HG02642 (cell line): ENCODE measurements around the gene RPL3.

Source experiments
- ATAC-seq: cut with Tn5 transposase; IDR thresholded peaks from one replicate; pipeline ENCODE4 v1.9.1; 2021; ENCODE audit warnings: mild to moderate bottlenecking; ENCODE audit not compliant: unreplicated experiment, poor library complexity

RPL3 gene

DNA sequence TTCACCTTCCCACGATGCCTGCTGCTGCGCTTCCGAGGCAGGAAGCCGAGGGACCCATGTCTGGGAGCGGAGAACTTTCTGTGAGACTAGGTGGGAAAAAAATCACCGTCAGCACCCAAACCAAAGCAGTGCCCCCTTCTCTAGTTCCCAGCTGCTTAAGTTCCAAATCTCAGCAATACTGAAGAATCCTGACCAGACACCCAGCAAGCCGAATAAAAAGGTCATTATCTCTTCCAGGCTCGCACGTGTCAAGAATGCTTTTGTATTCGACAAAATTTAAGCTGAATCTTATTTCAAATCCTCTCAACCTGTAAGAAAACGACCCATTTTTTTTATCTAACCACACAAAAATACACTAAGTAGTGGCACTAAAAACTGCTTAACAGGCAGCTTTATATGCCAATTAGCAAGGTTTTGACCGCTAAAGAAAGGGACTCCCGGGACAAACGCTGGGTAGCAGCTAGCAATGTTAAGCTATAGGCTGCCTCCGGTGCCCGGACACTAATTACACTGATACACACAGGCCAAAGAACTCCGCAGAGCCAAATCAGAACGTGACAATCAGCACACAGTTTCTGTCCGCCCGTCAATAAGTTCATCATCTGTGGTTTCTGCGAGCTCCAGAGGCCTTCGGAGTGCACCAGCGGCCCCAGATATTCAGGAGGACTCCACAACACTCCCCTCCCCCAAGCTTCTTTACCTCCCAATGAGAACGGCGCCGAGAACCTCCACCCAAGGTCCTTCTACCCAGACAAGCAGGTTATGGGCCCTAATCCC lies 728 bp downstream of the RPL3 start:
- no peak for ATAC-seq

DNA sequence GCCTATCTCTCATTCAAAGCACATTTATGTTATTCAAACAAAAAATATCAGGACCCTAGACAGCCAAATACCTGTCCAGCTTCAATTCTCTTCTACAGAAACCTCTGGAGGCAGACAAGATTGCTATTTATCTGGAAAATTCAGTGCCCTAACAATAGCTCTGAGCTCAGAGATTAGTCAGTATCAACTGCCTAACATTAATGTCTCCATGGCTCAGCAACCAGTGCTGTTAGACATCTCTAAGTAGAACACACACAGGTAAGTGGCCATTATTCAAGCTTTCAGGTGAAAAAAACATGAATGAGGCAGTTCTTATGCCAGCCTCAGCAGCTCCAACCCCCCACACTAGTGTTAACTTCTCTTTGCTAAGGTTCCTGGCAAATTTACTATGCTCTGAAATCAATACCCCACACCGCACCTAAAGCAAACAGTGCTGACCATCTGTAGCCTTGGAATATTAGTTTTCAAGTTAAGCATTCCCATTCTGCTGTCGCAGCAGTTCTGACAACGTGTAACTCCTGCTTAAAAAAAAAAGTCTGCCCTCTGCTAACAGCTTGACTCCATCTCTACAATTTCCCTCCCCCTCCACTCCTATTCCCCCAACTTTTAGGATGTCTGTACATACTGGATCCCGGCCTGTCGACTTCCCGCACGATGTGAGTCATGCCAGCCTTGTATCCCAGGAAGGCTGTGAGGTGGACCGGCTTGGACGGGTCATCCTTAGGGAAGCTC lies 1.5 kb downstream of the RPL3 start:
- no peak for ATAC-seq

DNA sequence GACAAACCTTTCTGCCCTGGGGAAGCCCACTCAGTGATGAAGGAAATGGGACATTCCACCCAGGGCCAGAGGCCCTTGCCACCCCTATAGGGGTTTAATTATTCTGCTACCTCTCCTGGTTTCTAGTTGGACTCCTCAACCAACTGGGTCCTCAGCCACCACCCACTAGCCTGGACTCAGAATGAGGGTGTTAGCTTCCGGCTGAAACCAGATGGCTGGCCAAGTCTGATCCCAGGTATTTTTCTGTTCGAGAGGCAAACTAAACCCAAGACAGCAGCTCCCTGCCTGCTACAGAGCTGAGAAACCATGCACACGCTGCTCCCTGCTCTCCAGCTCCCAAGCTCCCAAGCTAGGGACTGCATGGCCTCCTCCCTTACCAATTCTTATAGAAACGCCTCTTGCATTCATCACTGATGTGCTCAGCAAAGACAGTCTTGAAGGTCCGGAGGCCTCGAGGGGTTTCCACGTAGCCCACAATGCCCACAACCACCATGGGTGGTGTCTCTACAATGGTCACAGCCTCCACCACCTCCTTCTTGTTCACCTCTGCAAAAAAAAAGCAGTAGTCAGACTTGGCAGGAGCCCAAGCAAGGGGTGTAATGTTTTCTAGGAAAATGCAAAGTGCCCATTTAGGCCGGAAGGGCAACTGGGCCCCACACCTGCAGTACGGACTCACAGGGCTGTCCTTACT lies 2.2 kb downstream of the RPL3 start:
- no peak for ATAC-seq

DNA sequence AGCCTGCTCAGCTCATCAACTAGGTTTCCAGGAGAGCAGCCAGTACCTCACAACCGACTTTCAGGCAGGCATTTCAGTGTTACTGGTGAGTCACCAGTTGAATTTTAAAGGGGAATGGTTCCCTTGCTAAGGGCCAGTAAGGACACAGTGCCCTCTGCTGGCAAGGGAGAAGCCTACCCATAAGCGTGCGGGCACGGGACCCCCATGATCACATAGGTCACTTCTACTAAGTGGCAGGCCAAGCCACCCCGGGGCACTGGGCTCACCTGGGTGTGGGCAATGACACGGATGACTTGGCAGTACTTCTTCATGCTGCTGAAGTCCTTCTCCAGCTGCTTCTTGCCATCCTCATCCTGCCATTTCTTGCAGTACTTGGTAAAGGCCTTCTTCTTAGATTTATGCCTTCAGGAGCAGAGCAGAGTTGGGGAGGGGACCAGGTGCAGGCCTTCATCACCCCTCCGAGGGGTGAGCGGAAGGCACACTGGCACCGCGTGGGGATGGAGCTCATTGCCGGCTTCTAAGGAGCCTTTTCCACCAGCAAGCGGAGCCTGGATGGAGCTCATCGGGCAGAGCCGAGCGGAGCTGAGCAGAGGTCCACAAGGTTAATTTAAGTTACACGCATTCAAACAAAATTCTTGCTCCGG lies 2.9 kb downstream of the RPL3 start:
- no peak for ATAC-seq

DNA sequence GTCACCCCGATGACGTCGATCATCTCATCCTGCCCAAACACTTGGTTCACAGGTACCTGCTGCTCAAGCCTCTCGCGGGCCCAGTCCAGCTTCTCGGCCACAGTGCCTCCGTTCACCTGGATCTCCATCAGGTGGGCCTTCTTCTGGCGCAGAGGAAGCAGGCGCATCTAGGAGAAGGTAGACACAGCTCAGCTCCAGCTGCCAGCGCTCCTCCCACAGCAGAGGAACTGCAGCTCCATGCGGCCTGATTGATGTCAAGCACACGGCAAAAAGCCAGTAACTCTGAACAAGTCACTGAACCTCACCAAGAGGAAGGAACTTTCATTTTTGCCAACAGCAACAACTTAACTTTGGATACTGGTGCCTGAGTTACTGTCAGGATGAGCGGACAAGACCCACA lies 4.0 kb downstream of the RPL3 start:
- ATAC-seq, result no peak

DNA sequence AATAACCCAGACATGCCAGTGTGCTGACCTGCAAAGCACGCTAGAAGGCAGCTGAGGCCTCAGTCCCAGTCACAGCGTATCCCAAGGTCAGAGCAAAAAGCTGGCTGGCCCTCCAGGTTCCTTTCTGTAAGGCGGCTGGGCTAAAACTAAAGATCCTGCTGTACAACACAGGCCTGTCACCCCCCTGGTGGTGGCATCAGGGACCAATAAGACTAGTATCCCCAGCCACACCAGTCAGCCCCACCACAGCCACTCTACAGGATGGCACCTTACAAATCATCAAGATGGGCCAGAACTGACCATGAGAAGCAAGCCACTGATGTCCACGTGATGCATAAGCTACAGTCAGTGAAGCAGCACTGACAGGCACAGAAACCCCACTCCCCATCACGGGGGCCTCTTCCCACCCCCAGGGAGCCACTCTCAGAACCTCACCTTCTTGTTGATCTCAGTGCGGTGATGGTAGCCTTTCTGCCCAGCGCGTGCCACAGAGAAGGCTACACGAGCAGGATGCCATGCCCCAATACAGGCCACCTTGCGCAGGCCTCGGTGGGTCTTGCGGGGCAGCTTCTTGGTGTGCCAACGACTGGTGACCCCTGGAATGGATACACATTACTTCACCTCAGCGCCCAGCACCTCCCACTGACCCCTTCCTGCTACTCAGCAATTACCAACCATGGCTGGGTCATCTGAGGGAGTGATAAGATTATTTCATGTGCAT lies 5.0 kb downstream of the RPL3 start:
- ATAC-seq, result no peak

DNA sequence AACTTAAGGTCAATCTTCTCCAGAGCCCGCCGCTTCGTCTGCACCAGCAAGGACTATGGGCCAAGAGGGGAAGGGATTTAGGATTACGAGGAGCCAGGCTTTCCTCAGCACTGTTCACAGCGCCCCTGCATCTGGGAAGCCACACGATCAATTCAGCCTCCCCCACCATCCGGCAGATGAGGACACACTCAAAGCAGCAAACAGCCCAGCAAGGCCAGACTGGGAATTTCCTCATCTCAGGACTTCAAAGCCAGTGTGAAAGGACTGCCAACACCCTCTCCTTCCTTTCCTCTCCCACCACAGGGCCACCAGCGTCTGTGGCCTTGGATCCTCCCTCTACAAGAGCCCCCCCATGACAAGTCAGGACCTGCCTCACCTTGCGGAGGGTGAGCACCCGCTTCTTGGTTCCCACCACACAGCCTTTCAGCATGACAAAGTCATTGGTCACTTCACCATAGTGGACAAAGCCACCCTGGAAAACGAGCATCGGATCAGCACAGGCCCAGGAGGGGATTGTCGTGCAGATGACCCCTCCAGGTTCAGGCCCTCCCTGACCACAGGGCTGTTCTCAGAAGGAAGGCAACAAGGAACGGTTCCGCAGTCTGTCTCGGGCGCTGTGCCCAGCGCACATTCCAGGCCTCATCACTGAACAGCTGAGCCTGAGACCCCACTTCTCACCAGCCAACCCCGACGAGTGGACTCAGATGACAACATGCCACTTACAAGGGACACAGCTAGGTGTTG lies 6.0 kb downstream of the RPL3 start:
- ATAC-seq, result no peak

DNA sequence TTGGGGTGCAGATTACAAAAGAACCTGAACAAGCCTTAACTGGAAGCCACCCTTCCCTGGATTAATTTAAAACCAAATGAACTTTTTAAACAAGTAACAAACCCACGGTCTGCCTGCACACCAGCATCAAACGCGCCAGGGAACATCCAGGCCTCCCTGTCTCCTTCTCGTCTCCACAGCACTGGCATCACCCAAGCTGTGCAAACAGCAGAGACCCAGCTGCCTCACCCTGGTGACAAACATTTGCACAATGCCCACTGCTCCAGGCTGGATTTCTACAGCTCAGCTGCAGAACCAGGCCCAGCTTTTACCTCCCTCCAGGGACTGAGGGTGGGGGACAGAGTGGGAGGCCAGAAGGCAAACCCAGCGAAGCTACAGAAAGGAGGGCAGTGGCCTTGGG lies 7.0 kb downstream of the RPL3 start:
- ATAC-seq, result no peak

DNA sequence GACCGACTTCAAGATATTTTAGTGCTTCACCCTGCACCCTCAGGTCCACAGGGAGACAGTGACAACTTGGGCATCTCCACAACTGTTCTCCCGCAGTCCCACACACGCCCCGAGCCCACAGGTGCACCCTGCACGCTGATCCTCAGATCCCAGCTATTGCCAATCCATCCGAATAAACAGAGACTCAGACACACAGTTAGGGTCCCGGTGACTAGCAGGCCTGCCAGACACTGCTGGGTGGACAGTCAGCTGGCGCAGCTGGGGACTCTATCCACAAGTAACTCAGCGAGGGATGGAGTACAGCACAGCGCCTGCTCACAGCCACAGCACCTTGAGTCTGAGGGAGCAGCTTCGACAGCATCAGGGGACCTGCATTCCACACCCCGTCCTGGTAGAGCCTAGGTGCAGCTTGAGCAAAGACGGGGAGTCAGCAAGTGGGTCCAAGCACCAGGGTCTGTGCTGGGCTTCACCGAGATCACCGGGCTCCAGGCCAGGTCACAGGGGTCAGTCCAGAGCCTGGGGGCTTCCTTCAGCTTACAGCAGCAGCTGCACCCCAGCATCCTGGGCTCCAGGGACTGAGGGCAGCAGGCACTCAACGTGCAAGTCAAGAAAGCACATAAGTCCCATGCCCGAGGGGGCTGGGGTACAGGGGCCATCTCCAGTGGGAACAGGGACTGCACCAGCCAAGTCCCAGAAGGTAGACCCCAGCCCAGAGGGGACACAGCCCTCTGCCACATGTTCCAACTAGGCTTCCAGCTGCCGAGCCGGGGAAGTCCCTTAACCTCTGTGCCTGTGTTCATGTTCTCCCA lies 7.6 kb downstream of the RPL3 start:
- ATAC-seq, result no peak

DNA sequence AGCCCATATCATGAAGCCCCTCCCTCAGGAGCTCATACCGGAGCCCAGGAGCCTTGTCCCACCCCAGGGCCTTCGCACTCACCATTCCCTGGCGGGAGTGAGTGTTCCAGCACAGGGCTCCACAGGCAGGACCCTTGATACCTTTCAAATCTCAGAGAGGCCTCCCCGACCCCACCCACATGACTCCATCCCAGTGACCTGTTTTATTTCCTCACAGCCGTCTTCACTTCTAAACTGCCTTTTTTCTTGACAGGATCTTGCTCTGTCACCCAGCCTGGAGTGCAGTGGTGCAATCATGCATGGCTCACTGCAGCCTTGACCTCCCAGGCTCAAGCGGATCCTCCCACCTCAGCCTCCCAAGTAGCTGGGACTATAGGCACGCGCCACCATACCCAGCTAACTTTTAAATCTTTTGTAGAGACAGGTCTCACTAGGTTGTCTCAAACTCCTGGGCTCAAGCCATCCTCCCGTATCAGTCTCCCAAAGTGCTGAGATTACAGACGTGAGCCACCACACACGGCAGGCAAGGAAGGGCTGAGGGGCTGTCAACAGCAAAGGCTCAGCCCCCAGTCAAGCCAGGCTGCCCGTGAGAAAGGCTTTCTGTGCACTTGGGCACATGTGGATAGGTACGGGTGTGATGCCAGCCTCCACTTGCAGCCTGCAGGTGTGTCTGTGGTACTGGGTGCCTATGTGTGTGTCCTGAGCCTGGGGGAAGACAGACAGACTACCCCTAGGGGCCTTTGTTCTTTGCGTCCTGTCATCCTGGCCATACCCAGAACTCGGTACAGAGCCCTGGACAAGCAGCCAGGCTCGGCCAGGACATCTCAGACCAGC lies 9.3 kb downstream of the RPL3 start:
- peak; percentile 8 for ATAC-seq

DNA sequence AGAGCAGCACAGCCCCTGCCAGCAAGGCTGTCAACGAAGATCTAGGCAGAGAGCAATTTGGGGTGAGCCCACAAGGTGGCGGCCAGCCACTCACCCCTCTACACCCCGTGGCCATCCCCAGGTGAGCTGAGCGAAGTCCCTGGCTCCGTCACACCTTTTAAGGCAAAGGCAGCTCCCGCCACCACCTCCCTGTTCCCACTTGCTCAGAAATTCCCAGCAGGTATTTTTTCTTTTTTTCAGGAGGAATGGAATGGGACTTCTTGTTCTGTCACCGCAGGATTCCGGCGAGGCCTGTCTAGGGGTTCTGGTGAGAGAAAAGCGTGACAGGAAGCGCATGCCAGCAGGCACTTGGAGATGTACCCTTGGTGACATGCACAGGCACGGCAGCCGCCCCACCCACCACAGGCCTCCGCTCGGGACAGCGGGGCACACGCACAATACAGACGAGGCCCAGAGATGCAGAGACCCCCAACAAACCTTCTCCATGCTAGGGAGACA lies 10.0 kb downstream of the RPL3 start:
- ATAC-seq, result no peak

DNA sequence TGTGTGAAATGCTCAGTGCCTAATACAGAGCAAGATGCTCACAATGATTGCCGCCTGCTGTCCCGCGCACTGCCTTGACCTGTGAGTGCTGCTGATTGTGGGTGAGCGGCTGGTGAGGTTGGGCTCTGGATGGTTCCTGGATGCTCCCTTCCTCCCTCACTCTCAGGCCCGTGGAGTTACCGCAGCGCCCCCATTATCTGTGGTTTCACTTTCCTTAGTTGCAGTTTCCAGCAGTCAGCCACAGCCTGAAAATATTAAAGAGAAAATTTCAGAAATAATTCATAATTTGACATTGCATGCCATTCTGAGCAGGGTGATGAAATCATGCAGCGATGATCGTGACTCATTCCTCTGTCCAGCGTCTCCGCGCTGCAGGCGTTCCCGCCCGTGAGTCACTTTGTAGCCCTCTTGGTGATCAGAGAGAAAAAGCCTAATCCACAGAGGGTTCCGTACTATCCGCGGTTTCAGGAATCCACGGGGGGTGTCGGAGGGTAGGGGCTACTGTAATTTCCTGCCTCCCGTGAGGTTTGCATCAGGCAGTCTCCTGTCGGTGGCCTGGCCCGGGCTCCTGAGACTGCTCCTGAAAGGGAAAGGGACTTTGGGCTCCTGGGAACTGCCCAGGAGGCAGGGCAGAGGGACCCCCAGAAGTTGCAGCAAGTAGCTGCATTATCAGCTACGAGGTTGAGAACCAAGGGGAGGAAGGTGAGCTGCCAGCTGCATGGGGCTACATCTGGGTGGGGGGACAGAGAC lies 10.6 kb downstream of the RPL3 start:
- ATAC-seq, result no peak

DNA sequence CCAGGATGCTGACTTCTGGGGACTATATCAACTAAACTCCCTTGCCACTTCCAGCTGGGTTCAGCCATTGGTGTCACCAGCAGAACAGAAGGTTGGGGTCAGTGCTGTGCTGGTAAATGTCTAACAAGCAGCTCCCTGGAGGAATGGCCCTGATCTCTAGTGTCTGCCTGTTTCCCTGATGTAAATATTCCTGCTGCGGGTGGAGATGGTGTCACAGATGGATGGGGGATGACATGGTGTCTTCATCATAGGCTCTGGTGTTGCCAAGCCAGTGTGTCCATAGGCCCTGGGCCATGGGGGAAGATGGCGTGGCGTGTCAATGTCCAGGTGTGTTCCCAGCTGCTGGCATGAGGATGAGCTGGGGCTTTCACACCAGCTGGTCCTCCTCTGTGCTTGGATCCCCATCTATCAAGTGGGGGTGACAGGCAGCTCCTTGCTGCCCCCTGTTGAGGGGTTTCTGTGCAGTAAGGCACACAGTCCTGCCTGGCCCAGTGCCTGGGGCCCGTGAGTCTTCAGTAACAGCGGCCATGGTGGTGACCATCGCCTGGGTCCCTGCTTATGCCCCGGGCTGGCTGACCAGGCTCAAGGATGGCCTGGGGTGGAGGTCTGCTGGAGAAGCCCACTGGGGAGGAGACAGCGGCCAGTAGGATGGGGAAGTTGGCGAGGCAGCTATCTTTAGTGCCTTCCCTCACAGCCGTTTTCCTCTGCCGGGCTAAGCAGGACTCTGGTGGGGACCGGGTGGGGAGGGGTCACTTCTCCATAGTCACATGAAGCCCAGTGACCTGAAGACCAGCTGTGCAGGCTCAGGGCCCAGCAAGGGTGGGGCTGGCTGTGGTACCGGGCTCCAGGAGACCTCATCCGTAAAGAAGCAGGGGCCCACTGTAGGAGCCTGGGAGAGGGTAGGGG lies 12.7 kb downstream of the RPL3 start:
- no peak for ATAC-seq

DNA sequence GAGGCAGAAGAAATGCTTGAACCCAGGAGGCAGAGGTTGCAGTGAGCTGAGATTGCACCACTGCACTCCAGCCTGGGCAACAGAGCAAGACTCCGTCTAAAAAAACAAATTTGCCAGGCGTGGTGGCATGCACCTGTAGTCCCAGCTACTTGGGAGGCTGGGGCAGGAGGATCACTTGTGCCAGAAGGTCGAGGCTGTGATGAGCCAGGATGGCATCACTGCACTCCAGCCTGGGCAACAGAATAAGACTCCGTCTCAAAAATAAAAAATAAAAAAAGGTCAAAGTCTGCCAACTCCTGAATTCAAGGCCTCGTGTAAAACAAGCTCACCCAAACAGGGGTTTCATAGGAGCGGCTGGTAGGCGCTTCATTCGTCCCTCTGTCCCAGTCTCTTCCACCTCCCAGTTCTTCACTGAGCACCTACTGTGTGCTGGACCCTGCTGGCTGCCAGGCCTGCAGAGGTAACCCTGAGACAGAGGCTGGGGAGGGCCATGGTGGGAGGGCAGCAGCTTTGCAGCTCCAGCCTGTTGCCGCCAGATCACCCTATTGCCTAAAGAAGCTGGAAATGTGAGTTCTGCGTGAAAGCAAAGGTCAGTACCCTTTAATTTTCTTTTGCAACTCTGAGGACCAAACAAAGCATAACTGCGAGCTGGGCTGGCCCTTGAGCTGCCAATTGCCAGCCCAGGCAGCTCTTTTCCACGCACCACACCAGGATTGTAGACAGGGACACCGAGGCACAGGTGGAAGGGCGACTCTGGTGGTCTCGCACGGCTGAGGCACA lies 15.3 kb downstream of the RPL3 start:
- ATAC-seq, result no peak

DNA sequence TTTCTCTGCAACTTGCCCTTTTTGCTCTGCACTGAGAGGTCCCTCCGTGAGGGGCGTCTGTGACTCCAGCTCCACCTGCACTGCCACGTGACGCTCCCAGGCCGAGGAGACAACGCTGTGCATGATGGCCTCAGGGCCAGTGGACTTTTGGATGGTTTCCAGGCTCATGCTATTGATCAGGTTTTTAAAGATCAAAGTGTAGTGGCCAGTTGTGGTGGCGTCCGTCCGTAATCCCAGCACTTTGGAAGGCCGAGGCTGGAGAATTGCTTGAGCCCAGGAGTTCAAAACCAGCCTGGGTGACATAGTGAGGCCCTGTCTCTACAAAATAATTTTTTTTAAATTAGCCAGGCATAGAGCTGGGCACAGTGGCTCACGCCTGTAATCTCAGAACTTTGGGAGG lies 16.1 kb downstream of the RPL3 start:
- no peak for ATAC-seq
